ENCODE results near the gene STARD5. TPM values are rescaled to one million over a fixed set of nuclear protein-coding genes. Genes with fewer than 3 reads are reported as not detected.

STARD5 gene
- total and polyA plus RNA-seq, 9 of the 15 experiments (the other 6 are each of a cell fraction or from before 2014, with no cell fraction given) = 1.7 to 5.7 (median 2.2) TPM

GRCh38 chr15:81274931-81275707 lies 48.8 kb downstream of the STARD5 start (continued):
- TF ChIP-seq, protein P1, sequence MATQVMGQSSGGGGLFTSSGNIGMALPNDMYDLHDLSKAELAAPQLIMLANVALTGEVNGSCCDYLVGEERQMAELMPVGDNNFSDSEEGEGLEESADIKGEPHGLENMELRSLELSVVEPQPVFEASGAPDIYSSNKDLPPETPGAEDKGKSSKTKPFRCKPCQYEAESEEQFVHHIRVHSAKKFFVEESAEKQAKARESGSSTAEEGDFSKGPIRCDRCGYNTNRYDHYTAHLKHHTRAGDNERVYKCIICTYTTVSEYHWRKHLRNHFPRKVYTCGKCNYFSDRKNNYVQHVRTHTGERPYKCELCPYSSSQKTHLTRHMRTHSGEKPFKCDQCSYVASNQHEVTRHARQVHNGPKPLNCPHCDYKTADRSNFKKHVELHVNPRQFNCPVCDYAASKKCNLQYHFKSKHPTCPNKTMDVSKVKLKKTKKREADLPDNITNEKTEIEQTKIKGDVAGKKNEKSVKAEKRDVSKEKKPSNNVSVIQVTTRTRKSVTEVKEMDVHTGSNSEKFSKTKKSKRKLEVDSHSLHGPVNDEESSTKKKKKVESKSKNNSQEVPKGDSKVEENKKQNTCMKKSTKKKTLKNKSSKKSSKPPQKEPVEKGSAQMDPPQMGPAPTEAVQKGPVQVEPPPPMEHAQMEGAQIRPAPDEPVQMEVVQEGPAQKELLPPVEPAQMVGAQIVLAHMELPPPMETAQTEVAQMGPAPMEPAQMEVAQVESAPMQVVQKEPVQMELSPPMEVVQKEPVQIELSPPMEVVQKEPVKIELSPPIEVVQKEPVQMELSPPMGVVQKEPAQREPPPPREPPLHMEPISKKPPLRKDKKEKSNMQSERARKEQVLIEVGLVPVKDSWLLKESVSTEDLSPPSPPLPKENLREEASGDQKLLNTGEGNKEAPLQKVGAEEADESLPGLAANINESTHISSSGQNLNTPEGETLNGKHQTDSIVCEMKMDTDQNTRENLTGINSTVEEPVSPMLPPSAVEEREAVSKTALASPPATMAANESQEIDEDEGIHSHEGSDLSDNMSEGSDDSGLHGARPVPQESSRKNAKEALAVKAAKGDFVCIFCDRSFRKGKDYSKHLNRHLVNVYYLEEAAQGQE (IDR thresholded peaks at IDR 0.05; ENCODE audit: borderline replicate concordance) = peak; percentile 77
- TF ChIP-seq, protein P1 (CRISPR knock-in tag; IDR thresholded peaks at IDR 0.05; ENCODE audit: low read depth) = no peak
- TF ChIP-seq, protein P2, sequence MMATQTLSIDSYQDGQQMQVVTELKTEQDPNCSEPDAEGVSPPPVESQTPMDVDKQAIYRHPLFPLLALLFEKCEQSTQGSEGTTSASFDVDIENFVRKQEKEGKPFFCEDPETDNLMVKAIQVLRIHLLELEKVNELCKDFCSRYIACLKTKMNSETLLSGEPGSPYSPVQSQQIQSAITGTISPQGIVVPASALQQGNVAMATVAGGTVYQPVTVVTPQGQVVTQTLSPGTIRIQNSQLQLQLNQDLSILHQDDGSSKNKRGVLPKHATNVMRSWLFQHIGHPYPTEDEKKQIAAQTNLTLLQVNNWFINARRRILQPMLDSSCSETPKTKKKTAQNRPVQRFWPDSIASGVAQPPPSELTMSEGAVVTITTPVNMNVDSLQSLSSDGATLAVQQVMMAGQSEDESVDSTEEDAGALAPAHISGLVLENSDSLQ (IDR thresholded peaks at IDR 0.05) = peak; percentile 92
- TF ChIP-seq YY1 (IDR thresholded peaks at IDR 0.05; ENCODE audit: borderline replicate concordance in 1 of 3, control insufficient read depth in 1 of 3, extremely low read depth in 1 of 3, insufficient read depth in 3 of 3, insufficient read length in 1 of 3, insufficient replicate concordance in 2 of 3, low read depth in 1 of 3, low read length in 2 of 3) (peak in 1 of 3 experiments; percentile 16), RAD21 (CRISPR knock-in tag; conservative IDR thresholded peaks at IDR 0.05 in 1 of 2, IDR thresholded peaks at IDR 0.05 in 1 of 2) (peak; percentile 70 to 85)
- TF ChIP-seq, protein P3, sequence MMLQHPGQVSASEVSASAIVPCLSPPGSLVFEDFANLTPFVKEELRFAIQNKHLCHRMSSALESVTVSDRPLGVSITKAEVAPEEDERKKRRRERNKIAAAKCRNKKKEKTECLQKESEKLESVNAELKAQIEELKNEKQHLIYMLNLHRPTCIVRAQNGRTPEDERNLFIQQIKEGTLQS (IDR thresholded peaks at IDR 0.05) = no peak
- TF ChIP-seq, protein P3 (CRISPR knock-in tag; conservative IDR thresholded peaks at IDR 0.05) = no peak
- TF ChIP-seq, protein P4, sequence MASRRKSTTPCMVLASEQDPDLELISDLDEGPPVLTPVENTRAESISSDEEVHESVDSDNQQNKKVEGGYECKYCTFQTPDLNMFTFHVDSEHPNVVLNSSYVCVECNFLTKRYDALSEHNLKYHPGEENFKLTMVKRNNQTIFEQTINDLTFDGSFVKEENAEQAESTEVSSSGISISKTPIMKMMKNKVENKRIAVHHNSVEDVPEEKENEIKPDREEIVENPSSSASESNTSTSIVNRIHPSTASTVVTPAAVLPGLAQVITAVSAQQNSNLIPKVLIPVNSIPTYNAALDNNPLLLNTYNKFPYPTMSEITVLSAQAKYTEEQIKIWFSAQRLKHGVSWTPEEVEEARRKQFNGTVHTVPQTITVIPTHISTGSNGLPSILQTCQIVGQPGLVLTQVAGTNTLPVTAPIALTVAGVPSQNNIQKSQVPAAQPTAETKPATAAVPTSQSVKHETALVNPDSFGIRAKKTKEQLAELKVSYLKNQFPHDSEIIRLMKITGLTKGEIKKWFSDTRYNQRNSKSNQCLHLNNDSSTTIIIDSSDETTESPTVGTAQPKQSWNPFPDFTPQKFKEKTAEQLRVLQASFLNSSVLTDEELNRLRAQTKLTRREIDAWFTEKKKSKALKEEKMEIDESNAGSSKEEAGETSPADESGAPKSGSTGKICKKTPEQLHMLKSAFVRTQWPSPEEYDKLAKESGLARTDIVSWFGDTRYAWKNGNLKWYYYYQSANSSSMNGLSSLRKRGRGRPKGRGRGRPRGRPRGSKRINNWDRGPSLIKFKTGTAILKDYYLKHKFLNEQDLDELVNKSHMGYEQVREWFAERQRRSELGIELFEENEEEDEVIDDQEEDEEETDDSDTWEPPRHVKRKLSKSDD (conservative IDR thresholded peaks at IDR 0.05; ENCODE audit: low read length) = no peak
- TF ChIP-seq, protein P5, sequence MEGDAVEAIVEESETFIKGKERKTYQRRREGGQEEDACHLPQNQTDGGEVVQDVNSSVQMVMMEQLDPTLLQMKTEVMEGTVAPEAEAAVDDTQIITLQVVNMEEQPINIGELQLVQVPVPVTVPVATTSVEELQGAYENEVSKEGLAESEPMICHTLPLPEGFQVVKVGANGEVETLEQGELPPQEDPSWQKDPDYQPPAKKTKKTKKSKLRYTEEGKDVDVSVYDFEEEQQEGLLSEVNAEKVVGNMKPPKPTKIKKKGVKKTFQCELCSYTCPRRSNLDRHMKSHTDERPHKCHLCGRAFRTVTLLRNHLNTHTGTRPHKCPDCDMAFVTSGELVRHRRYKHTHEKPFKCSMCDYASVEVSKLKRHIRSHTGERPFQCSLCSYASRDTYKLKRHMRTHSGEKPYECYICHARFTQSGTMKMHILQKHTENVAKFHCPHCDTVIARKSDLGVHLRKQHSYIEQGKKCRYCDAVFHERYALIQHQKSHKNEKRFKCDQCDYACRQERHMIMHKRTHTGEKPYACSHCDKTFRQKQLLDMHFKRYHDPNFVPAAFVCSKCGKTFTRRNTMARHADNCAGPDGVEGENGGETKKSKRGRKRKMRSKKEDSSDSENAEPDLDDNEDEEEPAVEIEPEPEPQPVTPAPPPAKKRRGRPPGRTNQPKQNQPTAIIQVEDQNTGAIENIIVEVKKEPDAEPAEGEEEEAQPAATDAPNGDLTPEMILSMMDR (IDR thresholded peaks at IDR 0.05 in 2 of 3, conservative IDR thresholded peaks at IDR 0.05 in 1 of 3; ENCODE audit: insufficient read depth in 2 of 3, low read depth in 1 of 3, low read length in 3 of 3) = peak; percentile 84 to 94 (median 87)
